NCI-H345 treated with DMSO at 0.1 percent for 48 hours (cell line): ENCODE results near the gene MED13L.

Source experiments
- DNase-seq: peaks from one replicate; lab custom pipeline; 2025; ENCODE audit not compliant: unreplicated experiment; lab: John Stamatoyannopoulos, UW

Gene MED13L

DNA sequence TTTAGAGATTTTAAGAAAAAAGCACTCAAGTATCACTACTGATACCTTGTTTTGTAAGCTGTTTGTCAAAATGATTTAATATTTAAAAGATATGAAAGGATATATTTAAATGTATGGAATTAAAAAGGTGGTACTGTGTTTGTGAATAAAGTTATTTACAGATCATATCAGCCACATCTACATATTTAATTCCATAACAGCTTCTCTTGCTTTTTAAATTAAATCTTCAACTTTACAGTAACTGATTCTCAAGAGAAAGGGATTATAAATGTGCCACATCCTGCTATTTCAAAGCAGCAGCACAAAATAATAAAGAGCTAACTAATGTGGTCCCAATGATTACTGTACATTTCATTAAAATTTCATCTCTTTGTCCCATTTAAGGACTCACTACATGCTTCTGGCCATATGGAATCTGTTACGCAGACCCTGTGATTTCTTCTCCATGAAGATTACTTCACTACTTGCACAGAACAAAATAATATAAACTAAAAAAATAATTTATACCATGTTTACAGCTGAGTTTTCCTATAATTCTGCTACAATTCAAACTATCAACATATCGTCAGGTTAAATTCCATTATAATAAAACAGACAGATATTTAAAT, 117.8 kb downstream of the MED13L start:
- DNase-seq, result no peak

DNA sequence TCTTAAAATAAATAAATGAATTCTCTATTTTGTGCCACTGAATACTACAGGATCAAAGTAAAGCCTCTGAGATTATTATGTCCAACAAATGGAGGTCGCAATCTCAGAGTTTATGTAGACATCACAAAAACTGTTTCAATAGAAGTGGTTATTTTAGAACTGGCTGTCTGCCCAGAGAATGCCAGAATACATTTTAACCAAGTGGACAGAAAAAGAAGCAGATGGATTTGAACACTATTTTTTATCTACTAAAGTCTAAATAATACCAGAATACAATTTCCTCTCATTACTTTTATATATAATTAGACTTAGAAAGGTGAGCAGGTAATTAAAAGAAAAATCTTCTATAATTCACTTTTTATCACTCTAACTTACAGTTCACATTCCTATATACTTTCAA, 118.3 kb downstream of the MED13L start:
- DNase-seq, result no peak

DNA sequence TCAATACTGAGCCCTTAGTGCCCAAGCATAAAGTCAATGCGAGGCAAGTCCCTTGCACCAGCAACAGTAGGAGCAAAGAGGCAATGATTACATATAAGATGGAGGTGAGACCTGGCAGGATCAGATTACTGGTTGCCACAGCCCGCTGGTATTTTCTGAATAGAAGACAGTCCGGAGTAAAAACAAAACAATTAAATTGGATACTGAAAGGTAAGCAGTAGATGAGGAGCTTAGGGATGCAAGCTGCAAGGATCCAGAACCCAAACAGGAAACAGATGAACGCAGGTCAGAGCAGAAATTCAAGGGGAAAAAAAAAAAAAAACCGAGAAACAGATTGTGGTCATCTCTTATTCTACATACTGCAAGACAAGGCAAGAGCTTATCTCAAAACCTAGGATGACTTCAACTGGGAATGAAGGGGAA, 119.6 kb downstream of the MED13L start:
- no peak for DNase-seq

DNA sequence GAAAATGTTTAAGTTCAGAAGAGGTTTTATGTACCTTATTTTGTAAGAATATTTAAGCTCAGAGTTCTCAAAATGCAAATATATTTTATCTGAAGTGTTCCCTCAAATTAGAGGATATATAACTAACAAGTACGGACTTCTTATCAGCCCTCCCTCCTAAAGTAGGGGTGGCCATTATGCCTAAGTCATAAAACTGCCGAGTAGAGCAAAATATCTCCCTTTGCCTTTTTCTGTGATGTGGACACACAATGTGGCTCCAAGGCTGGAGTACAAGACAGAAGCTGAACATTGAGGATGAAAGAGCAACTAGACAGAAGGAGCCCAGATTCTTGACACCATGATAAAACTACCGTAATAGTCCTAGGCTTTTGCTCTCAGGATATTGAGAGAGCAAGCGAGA, 120.9 kb downstream of the MED13L start:
- DNase-seq, result no peak

DNA sequence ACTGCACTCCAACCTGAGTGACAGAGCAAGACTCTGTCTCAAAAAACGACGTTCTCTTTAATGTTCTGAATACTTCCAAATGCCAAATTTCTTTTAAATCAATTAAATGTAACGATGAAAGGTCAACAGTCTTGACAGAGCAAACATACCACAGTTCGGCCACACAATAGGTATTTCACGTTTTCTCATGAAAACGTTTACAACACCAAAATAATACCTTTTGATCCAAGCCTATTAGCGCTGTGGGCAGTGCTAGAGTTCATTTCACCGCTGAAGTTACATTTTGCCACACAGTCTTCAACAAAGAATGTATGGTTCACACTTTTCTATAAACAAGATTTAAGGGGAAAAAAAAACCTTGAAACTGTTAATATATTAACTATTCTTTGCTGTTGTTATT, 122.1 kb downstream of the MED13L start:
- DNase-seq, result no peak

DNA sequence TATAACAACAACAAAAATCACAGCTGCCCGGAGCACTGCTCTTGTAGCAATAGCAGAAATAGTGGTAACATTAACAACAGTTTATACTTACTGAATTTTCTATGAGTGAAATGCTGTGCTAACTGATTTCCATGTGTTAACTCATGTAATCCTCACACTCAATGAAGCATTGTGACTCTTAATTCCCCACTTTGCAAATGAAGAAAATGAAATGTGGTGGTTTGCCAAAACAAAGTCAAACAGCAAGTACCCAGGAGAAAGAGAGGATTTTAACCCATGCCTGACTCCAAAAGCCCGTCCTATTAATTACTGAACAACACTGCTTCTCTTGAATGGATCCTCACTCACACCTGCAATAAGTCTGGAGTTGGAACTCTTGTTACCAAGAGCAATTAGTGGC, 123.5 kb downstream of the MED13L start:
- DNase-seq, result no peak

DNA sequence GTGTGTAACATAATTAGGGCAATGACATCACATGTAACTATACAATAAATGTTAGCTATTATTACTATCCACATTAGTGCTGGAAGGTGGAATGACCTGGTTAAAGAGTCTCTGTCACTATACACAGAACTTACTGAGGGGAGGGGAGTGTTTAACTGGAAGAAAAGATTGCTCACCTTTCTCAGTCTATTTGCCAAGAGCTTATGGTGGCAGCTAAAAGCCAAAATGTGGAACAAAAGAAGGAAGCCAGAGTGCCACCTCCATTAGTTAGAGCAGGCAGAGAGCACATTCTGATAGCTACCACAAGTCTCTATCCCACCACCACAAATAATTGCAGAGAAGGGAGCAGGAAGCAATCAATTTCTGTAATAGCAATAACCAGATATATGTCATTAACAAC, 124.4 kb downstream of the MED13L start:
- DNase-seq, result no peak

DNA sequence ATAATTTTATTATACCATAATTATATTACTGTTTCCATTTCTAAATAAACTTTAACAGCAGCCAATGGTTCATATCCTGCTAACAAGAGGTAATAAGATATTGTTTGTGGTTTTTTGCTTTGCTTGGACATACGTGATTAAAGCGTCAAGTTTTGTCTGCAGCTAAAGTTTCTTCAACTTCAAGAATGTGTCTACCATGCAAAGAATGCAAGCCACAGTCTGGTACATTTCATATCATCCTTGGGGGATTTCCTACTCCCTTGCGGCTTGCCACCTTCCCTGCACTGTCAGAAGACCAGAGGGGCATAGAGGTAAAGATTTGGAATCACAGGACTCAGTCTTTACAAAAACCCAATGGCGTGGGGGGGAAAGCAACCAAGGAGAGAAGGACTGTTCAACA, 125.2 kb downstream of the MED13L start:
- no peak for DNase-seq

DNA sequence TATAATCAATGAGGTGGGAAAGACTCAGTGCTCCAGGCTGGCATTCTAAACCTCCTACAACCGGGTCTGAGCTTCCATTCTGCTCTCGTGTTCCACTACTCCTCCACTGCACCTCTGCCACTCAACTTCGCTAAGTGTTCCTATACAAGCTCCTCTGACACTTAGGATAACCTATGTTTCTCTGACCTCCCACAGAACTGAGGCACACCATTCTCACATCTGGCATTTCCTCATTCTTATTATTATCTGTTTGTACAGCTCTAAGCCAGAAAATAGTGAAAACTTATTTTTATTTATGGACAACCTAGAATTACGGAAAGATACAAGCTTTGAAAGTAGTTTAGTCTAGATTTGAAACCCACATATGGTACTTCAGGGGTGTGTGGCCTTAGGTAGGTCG, 127.0 kb downstream of the MED13L start:
- DNase-seq, result no peak

DNA sequence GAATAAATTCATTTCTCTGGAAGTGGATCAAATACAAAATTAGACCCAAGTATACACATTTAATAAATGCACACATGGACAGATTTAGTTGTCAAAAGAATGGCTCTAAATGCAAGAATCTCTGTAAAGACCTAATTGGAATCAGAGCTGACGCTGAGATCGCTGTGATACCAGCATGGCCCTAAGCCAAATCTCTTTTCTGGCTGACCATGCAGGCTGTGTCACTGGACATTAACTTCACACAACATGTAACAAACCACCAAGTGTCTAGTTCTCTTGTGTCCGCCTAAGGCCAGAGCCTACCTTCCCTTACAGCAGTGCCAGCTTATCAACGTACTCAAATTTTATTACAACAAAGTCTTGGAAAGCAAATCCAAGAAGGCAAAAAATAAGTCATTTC, 127.5 kb downstream of the MED13L start:
- DNase-seq, result no peak

DNA sequence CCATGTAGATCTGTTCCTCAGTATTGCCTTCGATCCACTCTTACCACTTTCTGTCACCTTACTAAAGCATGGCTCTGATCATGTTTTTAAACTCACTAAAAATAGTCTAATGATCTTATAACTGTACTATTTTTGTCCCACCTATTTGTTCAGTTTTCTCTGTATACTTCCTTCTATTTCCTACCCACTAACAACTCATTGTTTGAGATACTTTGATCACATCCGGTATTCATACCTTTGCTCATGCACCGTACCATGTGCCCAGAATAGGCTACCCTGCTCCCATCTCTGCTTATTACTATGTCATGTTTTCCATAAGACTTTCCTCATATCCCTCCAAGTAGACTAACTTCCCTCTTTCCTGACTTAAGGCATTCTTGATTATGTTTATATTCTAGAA, 128.6 kb downstream of the MED13L start:
- DNase-seq, result no peak

DNA sequence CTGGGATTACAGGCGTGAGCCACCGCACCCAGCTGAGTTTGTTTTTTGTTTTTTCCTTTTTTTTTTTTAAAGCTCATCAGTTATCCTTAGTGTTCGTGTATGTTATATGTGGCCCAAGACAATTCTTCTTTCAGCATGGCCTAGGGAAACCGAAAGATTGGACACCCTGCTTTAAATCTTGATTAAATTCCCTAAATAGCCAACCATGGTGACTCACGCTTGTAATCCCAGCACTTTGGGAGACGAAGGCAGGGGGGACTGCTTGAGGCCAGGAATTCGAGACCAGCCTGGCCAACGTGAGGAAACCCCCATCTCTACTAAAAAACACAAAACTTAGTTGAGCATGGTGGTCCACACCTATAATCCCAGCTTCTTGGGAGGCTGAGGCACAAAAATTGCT, 131.1 kb downstream of the MED13L start:
- no peak for DNase-seq

DNA sequence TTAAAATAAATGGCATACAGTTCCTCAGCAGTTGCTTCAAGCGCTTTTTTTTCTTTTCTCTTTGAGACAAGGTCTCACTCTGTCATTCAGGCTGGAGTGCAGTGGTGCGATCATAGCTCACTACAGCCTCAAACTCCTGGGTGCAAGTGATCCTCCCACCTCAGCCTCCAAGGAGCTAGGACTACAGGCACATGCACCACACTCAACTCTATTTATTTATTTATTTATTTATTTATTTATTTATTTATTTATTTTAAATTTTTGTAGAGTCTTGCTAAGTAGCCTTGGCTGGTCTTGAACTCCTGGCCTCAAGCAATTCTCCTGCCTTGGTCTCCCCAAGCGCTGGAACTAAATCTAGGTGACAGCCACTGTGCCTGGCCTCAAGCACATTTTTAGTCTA, 132.0 kb downstream of the MED13L start:
- no peak for DNase-seq

DNA sequence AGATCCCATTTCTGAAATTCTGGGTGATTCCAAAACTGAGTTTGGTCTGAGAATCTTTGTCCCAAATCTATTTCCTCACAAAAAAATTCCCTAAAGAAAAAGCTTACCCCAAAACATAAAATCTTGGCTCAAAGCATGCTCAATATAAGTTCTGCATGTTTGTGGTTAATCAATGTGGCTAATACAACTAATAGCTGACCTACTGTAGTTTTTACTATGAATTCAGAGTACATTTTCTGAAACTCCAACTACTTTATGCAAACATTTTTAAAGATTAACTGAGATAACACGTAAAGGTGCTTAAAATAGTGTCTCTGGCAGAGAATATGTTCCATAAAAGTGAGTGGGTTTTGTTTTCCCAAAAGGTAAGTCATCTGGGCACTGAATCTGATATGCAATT, 133.1 kb downstream of the MED13L start:
- no peak for DNase-seq

DNA sequence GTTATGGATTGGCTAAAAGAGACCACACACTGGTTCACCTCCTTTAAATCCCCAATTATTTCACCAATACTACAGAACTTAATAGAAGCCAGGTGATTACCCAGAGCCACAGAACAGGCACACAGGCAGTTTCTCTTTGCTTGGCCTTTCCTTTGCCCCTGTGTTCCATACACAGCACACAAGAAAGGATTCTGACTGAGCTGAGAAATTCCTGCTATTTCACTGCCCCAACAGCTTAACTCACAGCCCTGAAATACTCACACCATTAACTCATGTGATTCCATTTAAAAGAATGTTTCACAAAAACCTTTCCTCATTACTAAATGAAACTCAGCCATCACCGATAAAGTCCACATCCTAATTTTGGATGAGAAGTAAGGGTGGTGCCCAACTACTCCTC, 133.6 kb downstream of the MED13L start:
- no peak for DNase-seq

DNA sequence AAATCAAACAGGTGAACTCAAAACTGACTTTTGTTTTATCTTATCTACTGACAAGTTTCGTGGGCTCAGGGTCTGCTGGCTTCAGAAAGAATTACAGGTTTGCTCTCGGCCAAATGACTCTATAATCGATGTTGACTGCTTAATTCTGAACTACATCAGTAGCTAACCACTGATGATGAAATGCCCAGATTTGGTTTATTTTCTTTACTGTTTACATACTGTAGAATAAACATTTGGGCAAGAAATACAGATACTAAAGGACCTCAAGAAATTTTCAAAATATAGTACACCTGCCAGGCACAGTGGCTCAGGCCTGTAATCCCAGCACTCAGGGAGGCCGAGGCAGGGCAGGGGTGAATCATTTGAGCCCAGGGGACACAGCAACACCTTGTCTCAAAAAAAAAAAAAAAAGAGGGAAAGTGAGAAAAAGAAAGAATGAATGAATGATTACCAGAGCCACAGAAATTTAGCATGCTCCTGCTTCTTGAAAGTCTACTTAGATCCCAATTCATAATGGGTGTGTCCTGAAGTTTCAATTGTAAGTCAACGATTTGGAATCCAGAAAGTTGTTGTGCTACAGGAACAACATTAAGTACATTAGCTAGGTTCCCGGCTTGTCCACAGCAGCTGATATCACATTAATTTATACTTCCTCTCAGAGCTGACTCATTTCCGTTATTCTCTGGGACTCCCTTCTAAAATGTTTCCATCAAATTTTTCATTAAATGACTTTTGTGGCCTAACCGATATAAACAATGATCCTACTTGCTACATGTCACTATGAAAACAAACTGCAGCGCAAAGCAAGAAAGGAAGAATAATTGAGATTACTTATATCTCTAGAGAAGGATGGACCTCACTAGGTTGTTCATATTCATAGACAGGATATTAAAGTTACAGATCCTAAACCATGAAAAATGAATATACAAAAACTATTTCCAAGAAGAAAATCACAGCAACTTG, 134.3 kb downstream of the MED13L start:
- DNase-seq, result no peak

DNA sequence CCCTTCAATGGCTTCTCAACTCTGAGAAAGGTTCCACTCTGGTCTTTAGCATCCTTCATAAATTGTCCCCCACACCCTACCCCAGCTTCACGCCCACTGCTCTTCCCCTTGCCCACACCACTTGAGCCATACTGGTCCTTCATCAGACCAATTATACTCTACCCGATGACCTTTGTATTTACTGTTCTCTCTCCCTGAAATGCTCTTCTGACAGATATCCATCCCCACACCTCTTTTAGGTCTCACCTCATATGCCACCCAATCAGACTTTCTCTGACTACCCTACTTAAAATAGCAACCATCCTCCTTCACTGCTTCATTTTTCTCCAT, 135.7 kb downstream of the MED13L start:
- no peak for DNase-seq

DNA sequence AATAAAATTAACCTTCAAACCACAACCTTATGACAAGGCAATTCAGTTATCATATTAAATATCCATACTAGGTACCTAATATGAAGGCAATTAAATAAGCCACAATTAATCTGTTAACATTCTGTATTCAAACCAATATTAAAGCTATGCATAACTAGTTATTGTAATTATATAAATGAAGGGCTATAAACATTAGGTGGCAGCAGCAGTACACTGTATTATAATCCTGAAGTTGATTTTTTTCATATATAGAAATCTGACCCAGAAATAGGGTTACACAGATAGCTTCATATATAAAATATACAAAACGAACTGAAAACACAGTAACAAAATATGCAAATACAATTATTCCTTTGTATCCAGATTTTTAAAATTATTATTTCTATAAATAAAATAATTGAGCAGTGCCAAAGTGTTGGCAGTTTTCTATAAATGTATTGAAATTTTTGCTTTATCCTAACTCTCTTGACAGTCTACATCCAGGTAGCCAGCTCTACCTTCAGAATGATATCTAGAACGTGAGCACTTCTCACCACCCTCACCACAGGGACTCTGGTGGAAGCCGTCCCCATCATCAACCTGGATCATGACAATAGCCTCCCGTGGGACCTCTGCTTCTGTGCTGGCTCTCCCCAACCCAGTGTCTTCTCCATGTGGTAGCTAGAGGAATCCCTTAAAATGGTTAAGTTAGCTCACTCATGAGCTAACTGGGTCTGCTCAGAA, 136.2 kb downstream of the MED13L start:
- DNase-seq, result no peak

DNA sequence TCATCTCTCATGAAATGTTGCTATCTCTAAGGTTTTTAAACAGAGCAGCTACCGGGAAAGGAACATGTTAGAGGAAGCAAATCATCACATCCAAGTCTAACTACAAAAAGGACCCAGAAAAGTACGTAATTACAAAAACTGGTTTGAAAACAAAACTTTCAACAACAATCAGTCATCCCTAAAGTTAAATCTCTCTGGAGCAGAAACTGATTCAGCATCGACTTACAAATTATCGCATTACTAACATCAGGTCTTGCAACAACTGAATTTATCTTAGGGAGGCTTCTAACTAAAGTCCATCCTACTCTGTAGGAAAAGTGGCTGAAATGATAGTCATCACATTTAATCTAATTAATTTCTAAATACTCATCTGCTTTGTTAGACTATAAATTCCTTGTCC, 137.0 kb downstream of the MED13L start:
- no peak for DNase-seq

DNA sequence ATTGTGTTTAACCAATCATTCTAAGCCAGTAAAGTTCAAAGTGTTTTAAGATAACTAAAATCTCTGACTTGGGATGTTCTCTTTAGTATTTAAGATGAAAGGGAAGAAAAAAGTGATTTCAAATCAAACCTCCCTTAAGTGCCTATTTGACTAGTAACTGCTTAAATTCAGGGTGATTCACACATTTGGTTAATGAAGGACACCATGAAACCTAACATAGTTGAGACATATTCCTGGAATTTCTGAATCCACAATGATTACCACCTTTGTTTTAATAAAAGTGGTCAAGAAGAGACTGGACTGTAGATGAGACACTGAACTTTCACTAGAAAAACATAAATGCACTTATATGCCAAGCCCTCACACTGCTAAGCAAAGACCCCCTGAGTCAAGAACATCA, 138.7 kb downstream of the MED13L start:
- DNase-seq, result no peak

DNA sequence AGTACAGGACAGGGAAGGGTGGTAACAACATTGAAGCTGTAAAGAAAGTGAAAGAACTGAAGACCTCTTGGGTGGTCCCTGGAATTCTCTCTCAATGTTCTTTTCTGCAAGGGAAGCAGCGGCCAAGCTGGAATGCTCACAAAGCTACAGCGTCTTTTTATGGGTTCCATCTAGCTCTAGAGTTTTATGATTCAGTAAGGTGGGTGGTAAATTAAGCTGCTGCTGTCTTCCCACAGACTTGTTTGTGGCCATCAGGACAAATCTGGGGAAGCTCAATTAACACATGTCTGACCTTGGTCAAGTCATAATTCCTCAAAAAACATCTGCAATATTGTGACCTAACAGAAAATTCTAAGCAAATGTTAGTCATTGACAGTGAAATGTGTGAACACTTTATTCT, 139.1 kb downstream of the MED13L start:
- no peak for DNase-seq

DNA sequence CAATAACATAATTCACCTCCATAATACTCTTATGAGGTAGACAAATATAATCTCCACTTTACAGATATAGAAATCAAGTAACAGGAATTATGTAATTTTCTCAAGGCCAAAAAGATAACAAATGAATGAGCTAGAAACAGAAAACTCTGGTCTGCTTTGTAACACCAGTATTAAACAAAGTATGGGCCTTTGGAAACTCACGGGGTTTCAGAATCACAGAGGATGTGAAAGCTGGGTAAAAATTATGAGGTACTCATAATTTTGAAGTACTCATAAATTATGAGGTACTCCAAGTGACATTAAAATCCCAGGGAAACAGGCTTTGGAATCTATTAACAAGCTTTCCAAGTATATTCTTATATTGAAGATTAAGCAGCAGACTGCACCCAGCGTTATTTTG, 140.2 kb downstream of the MED13L start:
- DNase-seq, result no peak
